Smooth muscle cell (in vitro differentiated cells): ENCODE data around the gene OMP. TPM values are rescaled to one million over a fixed set of nuclear protein-coding genes. Genes with fewer than 3 reads are reported as not detected.

Experiments used
- DNase-seq: peaks from one replicate; lab custom pipeline; 2025; ENCODE audit not compliant: unreplicated experiment; lab: John Stamatoyannopoulos, UW
- H2AFZ ChIP-seq: fragments of 200-600 bp; sonication (generic); 2 replicates; pipeline ENCODE4 v1.6.0; 2016; ENCODE audit warnings: antibody characterized with exemption, low read depth, mild to moderate bottlenecking
- H3F3A ChIP-seq: fragments of 200-600 bp; sonication (generic); 2 replicates; pipeline ENCODE4 v1.6.0; 2017; ENCODE audit warnings: antibody characterized with exemption, low read depth
- H3K27ac ChIP-seq: fragments of 200-600 bp; sonication (generic); 2 replicates; pipeline ENCODE4 v1.5.1; 2016; ENCODE audit warnings: low read depth, mild to moderate bottlenecking
- H3K27me3 ChIP-seq: fragments of 200-600 bp; sonication (generic); 2 replicates; pipeline ENCODE4 v1.6.1; 2016; ENCODE audit warnings: low read depth, mild to moderate bottlenecking
- H3K36me3 ChIP-seq: fragments of 200-600 bp; sonication (generic); 2 replicates; pipeline ENCODE4 v1.5.1; 2016; ENCODE audit warnings: low read depth
- H3K4me1 ChIP-seq: fragments of 200-600 bp; sonication (generic); 2 replicates; pipeline ENCODE4 v1.5.1; 2016; ENCODE audit warnings: low read depth
- H3K4me2 ChIP-seq: fragments of 200-600 bp; sonication (generic); 2 replicates; pipeline ENCODE4 v1.6.0; 2016; ENCODE audit warnings: mild to moderate bottlenecking
- H3K4me3 ChIP-seq: fragments of 200-600 bp; sonication (generic); 2 replicates; pipeline ENCODE4 v1.5.1; 2016; ENCODE audit warnings: mild to moderate bottlenecking
- H3K79me2 ChIP-seq: fragments of 200-600 bp; sonication (generic); 2 replicates; pipeline ENCODE4 v1.6.0; 2016; ENCODE audit warnings: low read depth, mild to moderate bottlenecking
- H3K9ac ChIP-seq: fragments of 200-600 bp; sonication (generic); 2 replicates; pipeline ENCODE4 v1.6.0; 2016; ENCODE audit warnings: low read depth
- H3K9me3 ChIP-seq: fragments of 200-600 bp; sonication (generic); replicated peaks from 2 replicates; pipeline ENCODE4 v1.5.1; 2016; ENCODE audit warnings: low read depth
- H4K20me1 ChIP-seq: fragments of 200-600 bp; sonication (generic); 2 replicates; pipeline ENCODE4 v1.6.0; 2016; ENCODE audit warnings: low read depth
- CTCF ChIP-seq: fragments of 200-600 bp; sonication (generic); IDR thresholded peaks from 2 replicates; pipeline ENCODE4 v1.5.1; 2017; ENCODE audit warnings: borderline replicate concordance, mild to moderate bottlenecking, antibody characterized with exemption; ENCODE audit not compliant: insufficient read depth, poor library complexity, severe bottlenecking
- WGBS: methylation state at CpG from one replicate; pipeline ENCODE4 v1.1.7; 2016; ENCODE audit warnings: low lambda C conversion rate; 5-methylcytosine and 5-hydroxymethylcytosine counted together
- polyA plus RNA-seq: library from polyadenylated mRNA; unstranded; fragments of >200 nt; fragmentation: Nextera tagmentation; extraction: Ambion mirVana; gene quantifications from 2 replicates; pipeline ENCODE4 v1.2.1, GENCODE V29; 2016
- total RNA-seq: library from RNA; depleted of rRNA; stranded (reverse); fragments of >200 nt; gene quantifications from 2 replicates; pipeline ENCODE4 v1.2.3, GENCODE V29; 2014

Gene OMP
- total and polyA plus RNA-seq, 2 experiments from 2014 or later = not detected

GRCh38 chr11:77081381-77081851 is 21.2 kb upstream of the OMP start:
- H3K27me3 ChIP-seq = no peaks in the 10 kb centered on the region
- no peak for TF ChIP-seq CTCF
- no peak overlapping the region for H3K27ac ChIP-seq
- no peak overlapping the region for H3K4me3 ChIP-seq
- no peaks in the 10 kb centered on the region for H3F3A ChIP-seq
- 95% methylated on average over 9 of the region's 9 CpGs for WGBS
- no peak overlapping the region for H3K4me2 ChIP-seq
- peaks cover 28% of the 10 kb centered on the region for H3K79me2 ChIP-seq
- H3K9ac ChIP-seq = no peak overlapping the region
- peaks cover 3% of the 10 kb centered on the region for H3K9me3 ChIP-seq
- no peaks in the 10 kb centered on the region for H3K4me1 ChIP-seq
- no peak for DNase-seq
- no peak overlapping the region for H2AFZ ChIP-seq
- H4K20me1 ChIP-seq = peaks cover 8% of the 10 kb centered on the region
- H3K36me3 ChIP-seq = no peaks in the 10 kb centered on the region

- no peak overlapping the region for H2AFZ ChIP-seq
- peaks cover 3% of the 10 kb centered on the region for H3K9me3 ChIP-seq
- no peaks in the 10 kb centered on the region for H3K27me3 ChIP-seq
- no peaks in the 10 kb centered on the region for H3K36me3 ChIP-seq
- peaks cover 28% of the 10 kb centered on the region for H3K79me2 ChIP-seq
- peaks cover 8% of the 10 kb centered on the region for H4K20me1 ChIP-seq
- no peak for TF ChIP-seq CTCF
- H3K4me2 ChIP-seq = no peak overlapping the region
- no peaks in the 10 kb centered on the region for H3F3A ChIP-seq
- no peak overlapping the region for H3K4me3 ChIP-seq
- DNase-seq = no peak
- WGBS = 83% methylated on average over 11 of the region's 11 CpGs
- H3K9ac ChIP-seq = no peak overlapping the region
- H3K27ac ChIP-seq = no peak overlapping the region
- no peaks in the 10 kb centered on the region for H3K4me1 ChIP-seq
These were observed 20.4 kb upstream of the OMP start for GRCh38 chr11:77081976-77082836.

- H4K20me1 ChIP-seq = peaks cover 8% of the 10 kb centered on the region
- no peak overlapping the region for H3K4me2 ChIP-seq
- no peak overlapping the region for H2AFZ ChIP-seq
- H3K27me3 ChIP-seq = no peaks in the 10 kb centered on the region
- no peaks in the 10 kb centered on the region for H3K36me3 ChIP-seq
- H3K4me1 ChIP-seq = no peaks in the 10 kb centered on the region
- H3K9ac ChIP-seq = no peak overlapping the region
- H3K9me3 ChIP-seq = peaks cover 3% of the 10 kb centered on the region
- 79% methylated on average over 15 of the region's 15 CpGs for WGBS
- no peak for DNase-seq
- no peak for TF ChIP-seq CTCF
- H3K4me3 ChIP-seq = no peak overlapping the region
- peaks cover 22% of the 10 kb centered on the region for H3K79me2 ChIP-seq
- no peak overlapping the region for H3K27ac ChIP-seq
- no peaks in the 10 kb centered on the region for H3F3A ChIP-seq
These were observed 19.6 kb upstream of the OMP start for GRCh38 chr11:77082838-77083565.
